GM21423 (cell line): ENCODE measurements around the gene SEPTIN8.
"Not testable (repeated sequence)": the region's sequence is repeated elsewhere in the genome, so short reads cannot be mapped to it uniquely, and the experiment has no call there.

Experiments
- ATAC-seq: cut with Tn5 transposase; IDR thresholded peaks from one replicate; pipeline ENCODE4 v1.9.1; 2021; ENCODE audit warnings: mild to moderate bottlenecking, moderate library complexity; ENCODE audit not compliant: unreplicated experiment

Gene SEPTIN8

GRCh38 chr5:132812781-132813598 is 36.0 kb upstream of the SEPTIN8 start, which contains the start of gene SOWAHA:
Gene SOWAHA, plus strand, starts transcription at chr5:132813302. Its CDS starts 320 bp downstream, at chr5:132813622.
- no peak for ATAC-seq

- ATAC-seq: no peak
These were observed 35.2 kb upstream of the SEPTIN8 start for GRCh38 chr5:132812123-132812765.

GRCh38 chr5:132810605-132811004 is 33.6 kb upstream of the SEPTIN8 start:
- ATAC-seq: no peak

GRCh38 chr5:132808866-132809265 is 31.8 kb upstream of the SEPTIN8 start:
- no peak for ATAC-seq

GRCh38 chr5:132808448-132808847 is 31.4 kb upstream of the SEPTIN8 start:
- no peak for ATAC-seq

GRCh38 chr5:132807163-132807838 is 30.3 kb upstream of the SEPTIN8 start:
- ATAC-seq: no peak

- not testable (repeated sequence) for ATAC-seq
These were observed 29.7 kb upstream of the SEPTIN8 start for GRCh38 chr5:132806804-132807162.

GRCh38 chr5:132805872-132806271 is 28.8 kb upstream of the SEPTIN8 start:
- not testable (repeated sequence) for ATAC-seq

- not testable (repeated sequence) for ATAC-seq
These were observed 27.2 kb upstream of the SEPTIN8 start for GRCh38 chr5:132804219-132804618.

- ATAC-seq: not testable (repeated sequence)
These were observed 25.6 kb upstream of the SEPTIN8 start for GRCh38 chr5:132802685-132803066.

- ATAC-seq: no peak
These were observed 25.1 kb upstream of the SEPTIN8 start for GRCh38 chr5:132802044-132802684.

- ATAC-seq: no peak
These were observed 23.5 kb upstream of the SEPTIN8 start for GRCh38 chr5:132800545-132800944.

GRCh38 chr5:132799392-132799791 is 22.4 kb upstream of the SEPTIN8 start:
- no peak for ATAC-seq

- no peak for ATAC-seq
These were observed 20.6 kb upstream of the SEPTIN8 start for GRCh38 chr5:132797651-132798050.

GRCh38 chr5:132791026-132791425 is 14.0 kb upstream of the SEPTIN8 start:
- ATAC-seq: no peak

- no peak for ATAC-seq
These were observed 13.3 kb upstream of the SEPTIN8 start for GRCh38 chr5:132790201-132790865.

- ATAC-seq: no peak
These were observed 12.2 kb upstream of the SEPTIN8 start for GRCh38 chr5:132788990-132789886.

- no peak for ATAC-seq
These were observed 11.5 kb upstream of the SEPTIN8 start for GRCh38 chr5:132788508-132788907.

- ATAC-seq: no peak
These were observed 10.0 kb upstream of the SEPTIN8 start for GRCh38 chr5:132787076-132787475.

- no peak for ATAC-seq
These were observed 8.8 kb upstream of the SEPTIN8 start for GRCh38 chr5:132785864-132786263.
